Vagina (tissue), 2 donors: Measurements from ENCODE around the gene ETS2. TPM values are rescaled to one million over a fixed set of nuclear protein-coding genes. Genes with fewer than 3 reads are reported as not detected.
"Not testable (repeated sequence)": the region's sequence is repeated elsewhere in the genome, so short reads cannot be mapped to it uniquely, and the experiment has no call there.

Experiments
- DNase-seq, 2 donors: peaks; one replicate each; pipeline ENCODE4 v3.0.0-alpha.2; 2017; ENCODE audit errors: extremely low spot score in 2 of 2
- H3K27ac ChIP-seq: fragments of 200-600 bp; sonication (generic); one replicate; pipeline ENCODE4 v1.5.1; 2019
- H3K27me3 ChIP-seq: fragments of 200-600 bp; sonication (generic); one replicate; pipeline ENCODE4 v1.5.1; 2019
- H3K36me3 ChIP-seq, 2 donors: fragments of 200-600 bp; sonication (generic); one replicate each; pipeline ENCODE4 v1.5.1; 2017 to 2019
- H3K4me1 ChIP-seq: fragments of 200-600 bp; sonication (generic); one replicate; pipeline ENCODE4 v1.5.1; 2019
- H3K4me3 ChIP-seq, 2 donors: fragments of 200-600 bp; sonication (generic); 1 replicate in 1 of 2; 2 replicates in 1 of 2; pipeline ENCODE4 v1.5.1; 2016 to 2019
- H3K9me3 ChIP-seq: fragments of 200-600 bp; sonication (generic); one replicate; pipeline ENCODE4 v1.5.1; 2019
- CTCF ChIP-seq, 3 experiments: fragments of 450-650 bp in 2 of 3; fragments of 200-600 bp in 1 of 3; sonication (generic) in 1 of 3; IDR thresholded peaks; one replicate each; pipeline ENCODE4 v1.5.1; 2017 to 2019; ENCODE audit warnings: antibody characterized with exemption in 3 of 3, mild to moderate bottlenecking in 2 of 3, moderate library complexity in 2 of 3
- POLR2A ChIP-seq, 2 donors: fragments of 450-650 bp; IDR thresholded peaks; one replicate each; pipeline ENCODE4 v1.6.1; 2017; ENCODE audit warnings: antibody characterized with exemption in 2 of 2, mild to moderate bottlenecking in 2 of 2, moderate library complexity in 2 of 2
- POLR2AphosphoS5 ChIP-seq, 2 donors: sonication (generic); formaldehyde crosslinking; IDR thresholded peaks; one replicate each; pipeline ENCODE4 v1.9.0; 2017; ENCODE audit warnings: antibody characterized with exemption in 2 of 2, mild to moderate bottlenecking in 2 of 2, low read depth in 1 of 2; ENCODE audit not compliant: insufficient read depth in 1 of 2
- intact Hi-C: fragments of 100-400 bp; cut with DNase I; formaldehyde crosslinking; loops from one replicate; pipeline ENCODE4 v1.15.1; 2023
- total RNA-seq: library from RNA; depleted of rRNA; stranded (reverse); fragments of >200 nt; gene quantifications from one replicate; pipeline ENCODE4 v1.2.3, GENCODE V29; 2016

The ETS2 gene
- total RNA-seq, 1 donor from 2014 or later: 134 TPM

GRCh38 chr21:38822778-38823238, 17.1 kb downstream of the ETS2 start:
- H3K4me1 ChIP-seq: peaks cover 58% of the 10 kb centered on the region
- peak in 1 of 2 donors; percentile 91 for DNase-seq
- peaks cover 3 to 61% of the 10 kb centered on the region in 2 donors for H3K36me3 ChIP-seq
- no peaks in the 10 kb centered on the region for H3K9me3 ChIP-seq
- TF ChIP-seq POLR2AphosphoS5 (IDR thresholded peaks at IDR 0.05; ENCODE audit: insufficient read depth in 1 of 2, low read depth in 1 of 2): peak in 1 of 2 donors; percentile 41
- TF ChIP-seq CTCF (IDR thresholded peaks at IDR 0.05): no peak
- no peak for TF ChIP-seq POLR2A (IDR thresholded peaks at IDR 0.05)
- peak overlapping the region; percentile 74 for H3K27ac ChIP-seq
- intact Hi-C loops: no loop called here
- H3K4me3 ChIP-seq: no peak overlapping the region
- no peaks in the 10 kb centered on the region for H3K27me3 ChIP-seq

- H3K4me3 ChIP-seq: no peak overlapping the region
- no peaks in the 10 kb centered on the region for H3K27me3 ChIP-seq
- DNase-seq: no peak
- TF ChIP-seq POLR2AphosphoS5 (IDR thresholded peaks at IDR 0.05; ENCODE audit: insufficient read depth in 1 of 2, low read depth in 1 of 2) (no peak), CTCF (IDR thresholded peaks at IDR 0.05) (no peak), POLR2A (IDR thresholded peaks at IDR 0.05) (no peak)
- peak overlapping the region; percentile 74 for H3K27ac ChIP-seq
- H3K9me3 ChIP-seq: no peaks in the 10 kb centered on the region
- peaks cover 49% of the 10 kb centered on the region for H3K4me1 ChIP-seq
- intact Hi-C loops: no loop called here
- peaks cover under 1 to 52% of the 10 kb centered on the region in 2 donors for H3K36me3 ChIP-seq
Measured at GRCh38 chr21:38823737-38824123, 18.0 kb downstream of the ETS2 start.

DNA sequence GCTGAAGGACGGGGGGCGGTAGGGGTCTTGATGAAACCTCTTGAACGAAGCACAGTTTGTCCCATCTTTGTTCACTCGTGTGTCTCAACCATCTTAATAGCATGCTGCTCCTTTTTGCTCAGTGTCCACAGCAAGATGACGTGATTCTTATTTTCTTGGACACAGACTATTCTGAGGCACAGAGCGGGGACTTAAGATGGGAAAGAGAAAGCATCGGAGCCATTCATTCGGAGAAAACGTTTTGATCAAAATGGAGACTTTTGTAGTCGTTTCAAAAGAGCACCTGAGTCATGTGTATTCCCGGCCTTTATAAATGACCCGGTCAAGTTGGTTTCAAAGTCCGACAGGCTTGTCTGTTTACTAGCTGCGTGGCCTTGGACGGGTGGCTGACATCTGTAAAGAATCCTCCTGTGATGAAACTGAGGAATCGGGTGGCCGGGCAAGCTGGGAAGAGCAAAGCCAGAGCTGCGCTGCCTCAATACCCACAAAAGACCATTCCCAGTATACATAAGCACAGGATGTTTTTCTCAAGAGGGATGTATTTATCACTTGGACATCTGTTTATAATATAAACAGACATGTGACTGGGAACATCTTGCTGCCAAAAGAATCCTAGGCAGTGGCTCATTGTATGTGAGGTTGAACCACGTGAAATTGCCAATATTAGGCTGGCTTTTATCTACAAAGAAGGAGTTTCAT, 18.5 kb downstream of the ETS2 start:
- intact Hi-C loops: no loop called here
- peak in 1 of 2 donors; percentile 16 for DNase-seq
- no peak for TF ChIP-seq CTCF (IDR thresholded peaks at IDR 0.05)
- TF ChIP-seq POLR2AphosphoS5 (IDR thresholded peaks at IDR 0.05; ENCODE audit: insufficient read depth in 1 of 2, low read depth in 1 of 2): no peak
- TF ChIP-seq POLR2A (IDR thresholded peaks at IDR 0.05): no peak
- H3K27ac ChIP-seq: peak overlapping the region; percentile 74
- H3K4me1 ChIP-seq: peaks cover 46% of the 10 kb centered on the region
- no peaks in the 10 kb centered on the region for H3K9me3 ChIP-seq
- H3K27me3 ChIP-seq: no peaks in the 10 kb centered on the region
- peaks cover 0 to 47% of the 10 kb centered on the region in 2 donors for H3K36me3 ChIP-seq
- H3K4me3 ChIP-seq: no peak overlapping the region

GRCh38 chr21:38825269-38825668, 19.5 kb downstream of the ETS2 start:
- DNase-seq: no peak
- Histone ChIP-seq H3K4me1 (peaks cover 36% of the 10 kb centered on the region), H3K27ac (peak overlapping the region; percentile 74), H3K9me3 (no peaks in the 10 kb centered on the region), H3K27me3 (no peaks in the 10 kb centered on the region), H3K4me3 (no peak overlapping the region), H3K36me3 (peaks cover 0 to 37% of the 10 kb centered on the region in 2 donors)
- intact Hi-C loops: no loop called here
- TF ChIP-seq POLR2AphosphoS5 (IDR thresholded peaks at IDR 0.05; ENCODE audit: insufficient read depth in 1 of 2, low read depth in 1 of 2) (no peak), POLR2A (IDR thresholded peaks at IDR 0.05) (no peak), CTCF (IDR thresholded peaks at IDR 0.05) (no peak)

GRCh38 chr21:38825921-38826320, 20.2 kb downstream of the ETS2 start:
- intact Hi-C loops: no loop called here
- no peak for TF ChIP-seq CTCF (IDR thresholded peaks at IDR 0.05)
- H3K27ac ChIP-seq: no peak overlapping the region

GRCh38 chr21:38828111-38828510, 22.4 kb downstream of the ETS2 start:
- H3K27me3 ChIP-seq, H3K9me3 ChIP-seq, H3K36me3 ChIP-seq, intact Hi-C loops, H3K4me3 ChIP-seq, H3K27ac ChIP-seq: not testable (repeated sequence)
- peaks cover 37% of the 10 kb centered on the region for H3K4me1 ChIP-seq
- DNase-seq: peak in 1 of 2 donors; percentile 22

More at GRCh38 chr21:38825921-38826320, 20.2 kb downstream of the ETS2 start:
- Histone ChIP-seq H3K27me3 (no peaks in the 10 kb centered on the region), H3K4me1 (peaks cover 33% of the 10 kb centered on the region), H3K4me3 (no peak overlapping the region), H3K36me3 (peaks cover 0 to 30% of the 10 kb centered on the region in 2 donors), H3K9me3 (no peaks in the 10 kb centered on the region)
- no peak for DNase-seq
